Hematopoietic multipotent progenitor cell treated with erythropoietin and hydrocortisone succinate and interleukin-3 and kit ligand, for 8 days (in vitro differentiated cells): ENCODE data around the gene KRTAP5-3.
"Not testable (repeated sequence)": the region's sequence is repeated elsewhere in the genome, so short reads cannot be mapped to it uniquely, and the experiment has no call there.

ENCODE experiments used
- DNase-seq: peaks from one replicate; pipeline ENCODE4 v3.0.0-alpha.2; 2015

The KRTAP5-3 gene

GRCh38 chr11:1575756-1576155 lies 32.5 kb downstream of the KRTAP5-3 start:
- not testable (repeated sequence) for DNase-seq

GRCh38 chr11:1574933-1575242 lies 33.4 kb downstream of the KRTAP5-3 start:
- no peak for DNase-seq

- DNase-seq, result peak; percentile 33
Observed at GRCh38 chr11:1574238-1574932, 33.9 kb downstream of the KRTAP5-3 start.

GRCh38 chr11:1573903-1574237 lies 34.4 kb downstream of the KRTAP5-3 start:
- DNase-seq, result no peak

GRCh38 chr11:1573077-1573902 lies 35.0 kb downstream of the KRTAP5-3 start:
- DNase-seq, result no peak

- DNase-seq, result peak; percentile 58
Observed at GRCh38 chr11:1572197-1573076, 35.8 kb downstream of the KRTAP5-3 start, which contains the start of gene DUSP8. Gene DUSP8 (minus strand): TSS chr11:1572271. CDS start chr11:1565826, 6,445 bp downstream.

GRCh38 chr11:1571760-1572196 lies 36.5 kb downstream of the KRTAP5-3 start:
- DNase-seq, result no peak

GRCh38 chr11:1570896-1571759 lies 37.1 kb downstream of the KRTAP5-3 start:
- DNase-seq, result no peak

- no peak for DNase-seq
Observed at GRCh38 chr11:1570531-1570895, 37.8 kb downstream of the KRTAP5-3 start.

- no peak for DNase-seq
Observed at GRCh38 chr11:1570001-1570453, 38.2 kb downstream of the KRTAP5-3 start.

- DNase-seq, result no peak
Observed at GRCh38 chr11:1569251-1569780, 38.9 kb downstream of the KRTAP5-3 start.

- DNase-seq, result peak; percentile 17
Observed at GRCh38 chr11:1568441-1568911, 39.8 kb downstream of the KRTAP5-3 start.

- DNase-seq, result no peak
Observed at GRCh38 chr11:1567721-1568100, 40.6 kb downstream of the KRTAP5-3 start.

- no peak for DNase-seq
Observed at GRCh38 chr11:1567052-1567720, 41.1 kb downstream of the KRTAP5-3 start.

GRCh38 chr11:1566381-1567051 lies 41.7 kb downstream of the KRTAP5-3 start:
- no peak for DNase-seq

GRCh38 chr11:1565904-1566247 lies 42.4 kb downstream of the KRTAP5-3 start:
- no peak for DNase-seq

GRCh38 chr11:1565173-1565903 lies 42.9 kb downstream of the KRTAP5-3 start:
- DNase-seq, result no peak

- DNase-seq, result peak; percentile 14
Observed at GRCh38 chr11:1564535-1565172, 43.6 kb downstream of the KRTAP5-3 start.

- DNase-seq, result no peak
Observed at GRCh38 chr11:1563697-1564534, 44.3 kb downstream of the KRTAP5-3 start.
